HL-60 (cell line): ENCODE data around the gene TPTE2.

Source experiments
- CTCF ChIP-seq: IDR thresholded peaks from one replicate; pipeline ENCODE4 v1.5.1; 2011; ENCODE audit warnings: low read length, control low read depth, inconsistent platforms; ENCODE audit not compliant: insufficient read depth
- GABPA ChIP-seq: IDR thresholded peaks from 2 replicates; pipeline ENCODE4 v1.6.1; 2012; ENCODE audit warnings: low read depth
- POLR2AphosphoS5 ChIP-seq: IDR thresholded peaks from 2 replicates; pipeline ENCODE4 v1.6.1; 2012; ENCODE audit warnings: low read depth
- REST ChIP-seq: IDR thresholded peaks from 2 replicates; pipeline ENCODE4 v1.6.1; 2012; ENCODE audit warnings: low read depth; ENCODE audit not compliant: insufficient replicate concordance

GRCh38 chr13:19606152-19606551 lies 44.8 kb upstream of the TPTE2 start:
- TF ChIP-seq CTCF = no peak
- no peak for TF ChIP-seq REST
- TF ChIP-seq POLR2AphosphoS5 = no peak
- no peak for TF ChIP-seq GABPA
